ENCODE results near the gene DENND1A. TPM values are rescaled to one million over a fixed set of nuclear protein-coding genes. Genes with fewer than 3 reads are reported as not detected.

DENND1A gene
- total RNA-seq, 1 donor from 2014 or later, result 37.3 TPM

- Histone ChIP-seq H3K9me3 (no peaks in the 10 kb centered on the region), H3K4me1 (no peaks in the 10 kb centered on the region), H3K4me3 (no peak overlapping the region), H3K27me3 (no peaks in the 10 kb centered on the region), H3K36me3 (peaks cover 14 to 17% of the 10 kb centered on the region in 2 donors), H3K27ac (no peak overlapping the region)
- no peak for TF ChIP-seq CTCF (IDR thresholded peaks at IDR 0.05)
- no peak for DNase-seq (ENCODE audit: low spot score in 2 of 2)
- intact Hi-C loops (cut with DNase I), result no loop called here
These were observed 53.2 kb downstream of the DENND1A start for GRCh38 chr9:123876750-123877149.

DNA sequence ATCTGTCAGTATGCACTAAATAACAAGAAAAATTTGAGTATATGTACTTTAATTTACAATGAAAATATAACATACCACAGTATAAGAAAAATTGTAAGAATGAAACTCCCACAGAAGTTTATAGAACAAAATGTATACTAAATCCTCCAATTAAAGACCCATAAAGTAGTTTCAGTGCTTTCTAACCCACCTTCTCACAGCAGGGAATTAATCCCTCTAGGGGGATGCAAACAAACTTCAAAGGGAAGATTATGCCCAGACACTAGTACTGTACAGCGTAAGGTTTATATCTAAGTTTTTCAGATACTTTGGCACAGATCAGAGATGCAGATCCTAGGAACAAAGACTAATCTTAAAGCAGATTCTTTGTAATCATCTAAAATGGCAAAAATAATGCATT, 57.2 kb downstream of the DENND1A start:
- TF ChIP-seq CTCF (IDR thresholded peaks at IDR 0.05), result no peak
- peaks cover 13 to 15% of the 10 kb centered on the region in 2 donors for H3K36me3 ChIP-seq
- intact Hi-C loops (cut with DNase I), result no loop called here

GRCh38 chr9:123871781-123872180, 58.1 kb downstream of the DENND1A start:
- H3K4me1 ChIP-seq, result no peaks in the 10 kb centered on the region
- TF ChIP-seq CTCF (IDR thresholded peaks at IDR 0.05), result no peak
- no peak overlapping the region for H3K27ac ChIP-seq
- H3K27me3 ChIP-seq, result no peaks in the 10 kb centered on the region
- intact Hi-C loops (cut with DNase I), result no loop called here
- no peak for DNase-seq (ENCODE audit: low spot score in 2 of 2)
- H3K9me3 ChIP-seq, result no peaks in the 10 kb centered on the region
- H3K36me3 ChIP-seq, result peaks cover 5 to 6% of the 10 kb centered on the region in 2 donors
- H3K4me3 ChIP-seq, result no peak overlapping the region

More for the DNA sequence above, 57.2 kb downstream of the DENND1A start:
- H3K4me1 ChIP-seq, result no peaks in the 10 kb centered on the region
- no peak for DNase-seq (ENCODE audit: low spot score in 2 of 2)
- no peaks in the 10 kb centered on the region for H3K9me3 ChIP-seq
- no peak overlapping the region for H3K27ac ChIP-seq
- H3K27me3 ChIP-seq, result no peaks in the 10 kb centered on the region
- no peak overlapping the region for H3K4me3 ChIP-seq

DNA sequence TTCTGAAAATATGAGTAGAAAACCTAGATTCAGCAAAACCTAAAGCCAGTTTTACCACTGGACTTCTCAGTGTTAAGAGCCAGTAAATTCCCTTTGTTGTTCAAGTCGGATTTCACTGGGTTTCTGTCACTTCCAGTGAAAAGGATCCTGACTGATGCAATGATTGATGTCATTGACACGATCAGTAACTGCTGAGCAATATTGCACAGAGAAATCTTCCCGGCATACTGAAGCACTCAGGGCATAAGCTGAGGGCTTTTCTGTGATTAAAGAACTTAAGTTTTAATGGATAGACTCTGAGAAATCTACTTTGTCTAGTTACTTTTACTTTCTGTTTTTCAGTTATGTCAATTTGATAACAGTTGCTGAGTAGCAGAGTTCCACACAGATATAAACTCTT, 61.9 kb downstream of the DENND1A start:
- no peak overlapping the region for H3K4me3 ChIP-seq
- no peak overlapping the region for H3K27ac ChIP-seq
- no peaks in the 10 kb centered on the region for H3K27me3 ChIP-seq
- intact Hi-C loops (cut with DNase I), result no loop called here
- no peaks in the 10 kb centered on the region for H3K9me3 ChIP-seq
- TF ChIP-seq CTCF (IDR thresholded peaks at IDR 0.05), result no peak
- H3K4me1 ChIP-seq, result peaks cover 3 to 12% of the 10 kb centered on the region in 2 donors
- H3K36me3 ChIP-seq, result no peaks in the 10 kb centered on the region
- no peak for DNase-seq (ENCODE audit: low spot score in 2 of 2)

DNA sequence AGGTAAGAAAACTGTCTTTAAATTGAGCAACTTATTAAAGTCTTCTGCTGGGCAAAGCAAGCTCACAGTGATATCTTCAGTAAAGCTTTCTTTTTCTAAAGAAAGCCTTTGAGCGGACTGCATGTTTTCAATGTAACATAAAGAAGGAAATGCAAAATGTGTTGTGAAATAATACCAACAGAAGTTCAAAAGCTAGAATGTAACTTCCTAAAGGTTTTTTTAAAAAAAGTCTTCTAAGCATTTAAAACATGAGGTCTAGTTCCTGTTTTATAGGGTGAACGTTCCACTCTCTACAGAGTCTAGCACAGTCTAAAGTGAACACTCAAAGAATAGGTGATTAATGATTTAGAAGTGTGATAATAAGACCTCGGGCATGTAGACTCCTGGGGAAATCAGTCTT, 62.9 kb downstream of the DENND1A start:
- no peak for TF ChIP-seq CTCF (IDR thresholded peaks at IDR 0.05)
- peaks cover 3 to 12% of the 10 kb centered on the region in 2 donors for H3K4me1 ChIP-seq
- H3K4me3 ChIP-seq, result no peak overlapping the region
- DNase-seq (ENCODE audit: low spot score in 2 of 2), result no peak
- H3K27ac ChIP-seq, result no peak overlapping the region
- no peaks in the 10 kb centered on the region for H3K27me3 ChIP-seq
- no peaks in the 10 kb centered on the region for H3K9me3 ChIP-seq
- intact Hi-C loops (cut with DNase I), result no loop called here
- H3K36me3 ChIP-seq, result no peaks in the 10 kb centered on the region

DNA sequence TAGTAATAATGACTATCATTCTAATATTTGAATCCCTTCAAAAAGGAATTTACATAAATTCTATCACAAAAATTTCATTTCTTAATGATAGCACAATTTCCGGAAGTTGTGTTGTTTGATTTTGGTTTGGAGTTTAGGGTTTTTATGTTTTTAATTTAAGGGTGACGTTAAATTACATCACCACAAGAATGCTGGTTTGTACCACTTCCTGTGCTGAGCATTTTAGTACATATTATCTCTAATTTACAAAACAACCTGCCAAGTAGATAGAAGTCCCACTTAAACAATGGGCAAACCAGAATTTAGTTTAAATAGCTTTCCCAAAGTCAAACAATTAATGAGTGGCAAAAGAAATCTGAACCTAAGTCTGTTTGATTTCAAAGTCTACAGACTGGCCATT, 63.4 kb downstream of the DENND1A start:
- no peak for TF ChIP-seq CTCF (IDR thresholded peaks at IDR 0.05)
- Histone ChIP-seq H3K4me3 (no peak overlapping the region), H3K36me3 (no peaks in the 10 kb centered on the region), H3K9me3 (no peaks in the 10 kb centered on the region), H3K27ac (no peak overlapping the region), H3K27me3 (no peaks in the 10 kb centered on the region), H3K4me1 (peaks cover 3 to 12% of the 10 kb centered on the region in 2 donors)
- intact Hi-C loops (cut with DNase I), result no loop called here
- no peak for DNase-seq (ENCODE audit: low spot score in 2 of 2)

Measured in ascending aorta (tissue), 2 donors.